Measurements from ENCODE around the gene TRAFD1. TPM values are rescaled to one million over a fixed set of nuclear protein-coding genes. Genes with fewer than 3 reads are reported as not detected.

TRAFD1 gene
- total and polyA plus RNA-seq, 2 experiments from 2014 or later, result 17.4 to 30.4 TPM

DNA sequence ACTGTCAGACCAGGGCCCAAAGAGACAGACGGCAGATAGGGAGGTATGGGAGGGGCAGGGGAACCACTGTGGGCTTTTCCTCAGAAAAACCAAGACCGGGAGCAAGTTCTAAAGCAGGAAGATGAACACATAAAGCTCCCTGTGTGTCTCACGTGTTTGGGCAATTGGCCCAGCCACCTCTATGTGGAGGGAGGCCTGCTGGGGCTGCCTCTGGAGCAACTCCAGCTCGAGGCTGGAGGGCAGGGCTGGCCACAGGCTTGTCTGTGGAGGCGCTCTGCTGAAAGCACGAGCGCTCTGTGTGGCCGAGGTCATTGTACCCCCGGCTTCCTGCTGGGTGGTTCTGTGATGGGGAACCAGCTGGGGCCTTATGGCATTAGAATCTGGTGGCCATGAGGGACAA lies 36.4 kb downstream of the TRAFD1 start:
- ATAC-seq, result no peak
- H3F3A ChIP-seq (replicated peaks; ENCODE audit: low read depth), result no peaks in the 10 kb centered on the region
- H3K4me3 Mint-ChIP-seq, result no peak overlapping the region
- no peaks in the 10 kb centered on the region for H4K20me1 ChIP-seq (replicated peaks; ENCODE audit: insufficient read depth)
- H3K27ac ChIP-seq (ENCODE audit: low read depth), result no peak overlapping the region
- peaks cover 5% of the 10 kb centered on the region; the same call in 1 of the 2 replicates for H3K36me3 ChIP-seq (ENCODE audit: insufficient read depth)
- no peaks in the 10 kb centered on the region for H3K4me1 ChIP-seq (ENCODE audit: insufficient read depth)
- no peak overlapping the region for H3K4me3 ChIP-seq
- H3K27me3 Mint-ChIP-seq (ENCODE audit: insufficient read depth, low read depth, poor library complexity), result peaks cover 10% of the 10 kb centered on the region
- no peaks in the 10 kb centered on the region for H3K4me1 Mint-ChIP-seq
- H2AFZ ChIP-seq, result no peak overlapping the region
- DNase-seq (ENCODE audit: low spot score), result no peak
- no peak overlapping the region for H3K4me2 ChIP-seq
- TF ChIP-seq CREB1 (CRISPR knock-in tag; IDR thresholded peaks at IDR 0.05; ENCODE audit: low read depth), result no peak
- TF ChIP-seq, protein P1, sequence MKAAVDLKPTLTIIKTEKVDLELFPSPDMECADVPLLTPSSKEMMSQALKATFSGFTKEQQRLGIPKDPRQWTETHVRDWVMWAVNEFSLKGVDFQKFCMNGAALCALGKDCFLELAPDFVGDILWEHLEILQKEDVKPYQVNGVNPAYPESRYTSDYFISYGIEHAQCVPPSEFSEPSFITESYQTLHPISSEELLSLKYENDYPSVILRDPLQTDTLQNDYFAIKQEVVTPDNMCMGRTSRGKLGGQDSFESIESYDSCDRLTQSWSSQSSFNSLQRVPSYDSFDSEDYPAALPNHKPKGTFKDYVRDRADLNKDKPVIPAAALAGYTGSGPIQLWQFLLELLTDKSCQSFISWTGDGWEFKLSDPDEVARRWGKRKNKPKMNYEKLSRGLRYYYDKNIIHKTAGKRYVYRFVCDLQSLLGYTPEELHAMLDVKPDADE (IDR thresholded peaks at IDR 0.05), result no peak
- no peak for TF ChIP-seq EZH2 (IDR thresholded peaks at IDR 0.05; ENCODE audit: low read depth, unreplicated experiment)
- TF ChIP-seq STAT1 (IDR thresholded peaks at IDR 0.05; ENCODE audit: unreplicated experiment), result no peak
- TF ChIP-seq, protein P2, sequence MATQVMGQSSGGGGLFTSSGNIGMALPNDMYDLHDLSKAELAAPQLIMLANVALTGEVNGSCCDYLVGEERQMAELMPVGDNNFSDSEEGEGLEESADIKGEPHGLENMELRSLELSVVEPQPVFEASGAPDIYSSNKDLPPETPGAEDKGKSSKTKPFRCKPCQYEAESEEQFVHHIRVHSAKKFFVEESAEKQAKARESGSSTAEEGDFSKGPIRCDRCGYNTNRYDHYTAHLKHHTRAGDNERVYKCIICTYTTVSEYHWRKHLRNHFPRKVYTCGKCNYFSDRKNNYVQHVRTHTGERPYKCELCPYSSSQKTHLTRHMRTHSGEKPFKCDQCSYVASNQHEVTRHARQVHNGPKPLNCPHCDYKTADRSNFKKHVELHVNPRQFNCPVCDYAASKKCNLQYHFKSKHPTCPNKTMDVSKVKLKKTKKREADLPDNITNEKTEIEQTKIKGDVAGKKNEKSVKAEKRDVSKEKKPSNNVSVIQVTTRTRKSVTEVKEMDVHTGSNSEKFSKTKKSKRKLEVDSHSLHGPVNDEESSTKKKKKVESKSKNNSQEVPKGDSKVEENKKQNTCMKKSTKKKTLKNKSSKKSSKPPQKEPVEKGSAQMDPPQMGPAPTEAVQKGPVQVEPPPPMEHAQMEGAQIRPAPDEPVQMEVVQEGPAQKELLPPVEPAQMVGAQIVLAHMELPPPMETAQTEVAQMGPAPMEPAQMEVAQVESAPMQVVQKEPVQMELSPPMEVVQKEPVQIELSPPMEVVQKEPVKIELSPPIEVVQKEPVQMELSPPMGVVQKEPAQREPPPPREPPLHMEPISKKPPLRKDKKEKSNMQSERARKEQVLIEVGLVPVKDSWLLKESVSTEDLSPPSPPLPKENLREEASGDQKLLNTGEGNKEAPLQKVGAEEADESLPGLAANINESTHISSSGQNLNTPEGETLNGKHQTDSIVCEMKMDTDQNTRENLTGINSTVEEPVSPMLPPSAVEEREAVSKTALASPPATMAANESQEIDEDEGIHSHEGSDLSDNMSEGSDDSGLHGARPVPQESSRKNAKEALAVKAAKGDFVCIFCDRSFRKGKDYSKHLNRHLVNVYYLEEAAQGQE (IDR thresholded peaks at IDR 0.05; ENCODE audit: unreplicated experiment), result no peak
- TF ChIP-seq, protein P3, sequence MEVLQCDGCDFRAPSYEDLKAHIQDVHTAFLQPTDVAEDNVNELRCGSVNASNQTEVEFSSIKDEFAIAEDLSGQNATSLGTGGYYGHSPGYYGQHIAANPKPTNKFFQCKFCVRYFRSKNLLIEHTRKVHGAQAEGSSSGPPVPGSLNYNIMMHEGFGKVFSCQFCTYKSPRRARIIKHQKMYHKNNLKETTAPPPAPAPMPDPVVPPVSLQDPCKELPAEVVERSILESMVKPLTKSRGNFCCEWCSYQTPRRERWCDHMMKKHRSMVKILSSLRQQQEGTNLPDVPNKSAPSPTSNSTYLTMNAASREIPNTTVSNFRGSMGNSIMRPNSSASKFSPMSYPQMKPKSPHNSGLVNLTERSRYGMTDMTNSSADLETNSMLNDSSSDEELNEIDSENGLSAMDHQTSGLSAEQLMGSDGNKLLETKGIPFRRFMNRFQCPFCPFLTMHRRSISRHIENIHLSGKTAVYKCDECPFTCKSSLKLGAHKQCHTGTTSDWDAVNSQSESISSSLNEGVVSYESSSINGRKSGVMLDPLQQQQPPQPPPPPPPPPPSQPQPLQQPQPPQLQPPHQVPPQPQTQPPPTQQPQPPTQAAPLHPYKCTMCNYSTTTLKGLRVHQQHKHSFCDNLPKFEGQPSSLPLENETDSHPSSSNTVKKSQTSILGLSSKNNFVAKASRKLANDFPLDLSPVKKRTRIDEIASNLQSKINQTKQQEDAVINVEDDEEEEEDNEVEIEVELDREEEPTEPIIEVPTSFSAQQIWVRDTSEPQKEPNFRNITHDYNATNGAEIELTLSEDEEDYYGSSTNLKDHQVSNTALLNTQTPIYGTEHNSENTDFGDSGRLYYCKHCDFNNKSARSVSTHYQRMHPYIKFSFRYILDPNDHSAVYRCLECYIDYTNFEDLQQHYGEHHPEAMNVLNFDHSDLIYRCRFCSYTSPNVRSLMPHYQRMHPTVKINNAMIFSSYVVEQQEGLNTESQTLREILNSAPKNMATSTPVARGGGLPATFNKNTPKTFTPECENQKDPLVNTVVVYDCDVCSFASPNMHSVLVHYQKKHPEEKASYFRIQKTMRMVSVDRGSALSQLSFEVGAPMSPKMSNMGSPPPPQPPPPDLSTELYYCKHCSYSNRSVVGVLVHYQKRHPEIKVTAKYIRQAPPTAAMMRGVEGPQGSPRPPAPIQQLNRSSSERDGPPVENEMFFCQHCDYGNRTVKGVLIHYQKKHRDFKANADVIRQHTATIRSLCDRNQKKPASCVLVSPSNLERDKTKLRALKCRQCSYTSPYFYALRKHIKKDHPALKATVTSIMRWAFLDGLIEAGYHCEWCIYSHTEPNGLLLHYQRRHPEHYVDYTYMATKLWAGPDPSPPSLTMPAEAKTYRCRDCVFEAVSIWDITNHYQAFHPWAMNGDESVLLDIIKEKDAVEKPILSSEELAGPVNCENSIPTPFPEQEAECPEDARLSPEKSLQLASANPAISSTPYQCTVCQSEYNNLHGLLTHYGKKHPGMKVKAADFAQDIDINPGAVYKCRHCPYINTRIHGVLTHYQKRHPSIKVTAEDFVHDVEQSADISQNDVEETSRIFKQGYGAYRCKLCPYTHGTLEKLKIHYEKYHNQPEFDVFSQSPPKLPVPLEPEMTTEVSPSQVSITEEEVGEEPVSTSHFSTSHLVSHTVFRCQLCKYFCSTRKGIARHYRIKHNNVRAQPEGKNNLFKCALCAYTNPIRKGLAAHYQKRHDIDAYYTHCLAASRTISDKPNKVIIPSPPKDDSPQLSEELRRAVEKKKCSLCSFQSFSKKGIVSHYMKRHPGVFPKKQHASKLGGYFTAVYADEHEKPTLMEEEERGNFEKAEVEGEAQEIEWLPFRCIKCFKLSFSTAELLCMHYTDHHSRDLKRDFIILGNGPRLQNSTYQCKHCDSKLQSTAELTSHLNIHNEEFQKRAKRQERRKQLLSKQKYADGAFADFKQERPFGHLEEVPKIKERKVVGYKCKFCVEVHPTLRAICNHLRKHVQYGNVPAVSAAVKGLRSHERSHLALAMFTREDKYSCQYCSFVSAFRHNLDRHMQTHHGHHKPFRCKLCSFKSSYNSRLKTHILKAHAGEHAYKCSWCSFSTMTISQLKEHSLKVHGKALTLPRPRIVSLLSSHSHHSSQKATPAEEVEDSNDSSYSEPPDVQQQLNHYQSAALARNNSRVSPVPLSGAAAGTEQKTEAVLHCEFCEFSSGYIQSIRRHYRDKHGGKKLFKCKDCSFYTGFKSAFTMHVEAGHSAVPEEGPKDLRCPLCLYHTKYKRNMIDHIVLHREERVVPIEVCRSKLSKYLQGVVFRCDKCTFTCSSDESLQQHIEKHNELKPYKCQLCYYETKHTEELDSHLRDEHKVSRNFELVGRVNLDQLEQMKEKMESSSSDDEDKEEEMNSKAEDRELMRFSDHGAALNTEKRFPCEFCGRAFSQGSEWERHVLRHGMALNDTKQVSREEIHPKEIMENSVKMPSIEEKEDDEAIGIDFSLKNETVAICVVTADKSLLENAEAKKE (CRISPR knock-in tag; IDR thresholded peaks at IDR 0.05), result no peak
- TF ChIP-seq JUNB (IDR thresholded peaks at IDR 0.05; ENCODE audit: unreplicated experiment), result no peak
- TF ChIP-seq POLR2AphosphoS5 (IDR thresholded peaks at IDR 0.05; ENCODE audit: low read depth), result no peak
- TF ChIP-seq EZH2phosphoT487 (IDR thresholded peaks at IDR 0.05; ENCODE audit: unreplicated experiment), result no peak
- no peak for TF ChIP-seq NANOG (IDR thresholded peaks at IDR 0.05; ENCODE audit: borderline replicate concordance)
- TF ChIP-seq, protein P4, sequence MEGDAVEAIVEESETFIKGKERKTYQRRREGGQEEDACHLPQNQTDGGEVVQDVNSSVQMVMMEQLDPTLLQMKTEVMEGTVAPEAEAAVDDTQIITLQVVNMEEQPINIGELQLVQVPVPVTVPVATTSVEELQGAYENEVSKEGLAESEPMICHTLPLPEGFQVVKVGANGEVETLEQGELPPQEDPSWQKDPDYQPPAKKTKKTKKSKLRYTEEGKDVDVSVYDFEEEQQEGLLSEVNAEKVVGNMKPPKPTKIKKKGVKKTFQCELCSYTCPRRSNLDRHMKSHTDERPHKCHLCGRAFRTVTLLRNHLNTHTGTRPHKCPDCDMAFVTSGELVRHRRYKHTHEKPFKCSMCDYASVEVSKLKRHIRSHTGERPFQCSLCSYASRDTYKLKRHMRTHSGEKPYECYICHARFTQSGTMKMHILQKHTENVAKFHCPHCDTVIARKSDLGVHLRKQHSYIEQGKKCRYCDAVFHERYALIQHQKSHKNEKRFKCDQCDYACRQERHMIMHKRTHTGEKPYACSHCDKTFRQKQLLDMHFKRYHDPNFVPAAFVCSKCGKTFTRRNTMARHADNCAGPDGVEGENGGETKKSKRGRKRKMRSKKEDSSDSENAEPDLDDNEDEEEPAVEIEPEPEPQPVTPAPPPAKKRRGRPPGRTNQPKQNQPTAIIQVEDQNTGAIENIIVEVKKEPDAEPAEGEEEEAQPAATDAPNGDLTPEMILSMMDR (conservative IDR thresholded peaks at IDR 0.05; ENCODE audit: low read depth in 2 of 2), result no peak
- TF ChIP-seq ZNF331 (CRISPR knock-in tag; IDR thresholded peaks at IDR 0.05; ENCODE audit: low read depth), result no peak
- TF ChIP-seq ZNF114 (CRISPR knock-in tag; IDR thresholded peaks at IDR 0.05), result no peak
- no peak overlapping the region for H3K27ac Mint-ChIP-seq
- H3K27me3 ChIP-seq (ENCODE audit: insufficient read depth), result no peaks in the 10 kb centered on the region
- H3K9me3 Mint-ChIP-seq, result peaks cover 30% of the 10 kb centered on the region
- H3K36me3 Mint-ChIP-seq (ENCODE audit: low read depth), result peaks cover 59% of the 10 kb centered on the region
- no peaks in the 10 kb centered on the region for H3K9me2 ChIP-seq (ENCODE audit: insufficient read depth)
- H3K79me2 ChIP-seq (replicated peaks; ENCODE audit: insufficient read depth), result no peaks in the 10 kb centered on the region
